Measurements from ENCODE around the gene CCL16.

CCL16 gene

GRCh38 chr17:35936063-35936462, 45.2 kb downstream of the CCL16 start:
- Histone ChIP-seq H3K27me3 (ENCODE audit: insufficient read depth, poor library complexity, severe bottlenecking) (no peaks in the 10 kb centered on the region), H3K27ac (replicated peaks) (no peak overlapping the region), H3K4me3 (replicated peaks; ENCODE audit: insufficient read depth, low read length) (no peak overlapping the region)
- DNase-seq (ENCODE audit: low read depth in 1 of 2, low spot score in 1 of 2), result no peak
- TF ChIP-seq, protein P1, sequence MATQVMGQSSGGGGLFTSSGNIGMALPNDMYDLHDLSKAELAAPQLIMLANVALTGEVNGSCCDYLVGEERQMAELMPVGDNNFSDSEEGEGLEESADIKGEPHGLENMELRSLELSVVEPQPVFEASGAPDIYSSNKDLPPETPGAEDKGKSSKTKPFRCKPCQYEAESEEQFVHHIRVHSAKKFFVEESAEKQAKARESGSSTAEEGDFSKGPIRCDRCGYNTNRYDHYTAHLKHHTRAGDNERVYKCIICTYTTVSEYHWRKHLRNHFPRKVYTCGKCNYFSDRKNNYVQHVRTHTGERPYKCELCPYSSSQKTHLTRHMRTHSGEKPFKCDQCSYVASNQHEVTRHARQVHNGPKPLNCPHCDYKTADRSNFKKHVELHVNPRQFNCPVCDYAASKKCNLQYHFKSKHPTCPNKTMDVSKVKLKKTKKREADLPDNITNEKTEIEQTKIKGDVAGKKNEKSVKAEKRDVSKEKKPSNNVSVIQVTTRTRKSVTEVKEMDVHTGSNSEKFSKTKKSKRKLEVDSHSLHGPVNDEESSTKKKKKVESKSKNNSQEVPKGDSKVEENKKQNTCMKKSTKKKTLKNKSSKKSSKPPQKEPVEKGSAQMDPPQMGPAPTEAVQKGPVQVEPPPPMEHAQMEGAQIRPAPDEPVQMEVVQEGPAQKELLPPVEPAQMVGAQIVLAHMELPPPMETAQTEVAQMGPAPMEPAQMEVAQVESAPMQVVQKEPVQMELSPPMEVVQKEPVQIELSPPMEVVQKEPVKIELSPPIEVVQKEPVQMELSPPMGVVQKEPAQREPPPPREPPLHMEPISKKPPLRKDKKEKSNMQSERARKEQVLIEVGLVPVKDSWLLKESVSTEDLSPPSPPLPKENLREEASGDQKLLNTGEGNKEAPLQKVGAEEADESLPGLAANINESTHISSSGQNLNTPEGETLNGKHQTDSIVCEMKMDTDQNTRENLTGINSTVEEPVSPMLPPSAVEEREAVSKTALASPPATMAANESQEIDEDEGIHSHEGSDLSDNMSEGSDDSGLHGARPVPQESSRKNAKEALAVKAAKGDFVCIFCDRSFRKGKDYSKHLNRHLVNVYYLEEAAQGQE (IDR thresholded peaks at IDR 0.05; ENCODE audit: insufficient replicate concordance, low read depth), result no peak
- no peak for TF ChIP-seq SPI1 (IDR thresholded peaks at IDR 0.05; ENCODE audit: borderline replicate concordance, low read depth)
- no peak for TF ChIP-seq GABPA (IDR thresholded peaks at IDR 0.05; ENCODE audit: low read depth)
- TF ChIP-seq POLR2AphosphoS5 (IDR thresholded peaks at IDR 0.05; ENCODE audit: low read depth), result no peak
- no peak for TF ChIP-seq CTCF (IDR thresholded peaks at IDR 0.05; ENCODE audit: insufficient read depth, low read length)

DNA sequence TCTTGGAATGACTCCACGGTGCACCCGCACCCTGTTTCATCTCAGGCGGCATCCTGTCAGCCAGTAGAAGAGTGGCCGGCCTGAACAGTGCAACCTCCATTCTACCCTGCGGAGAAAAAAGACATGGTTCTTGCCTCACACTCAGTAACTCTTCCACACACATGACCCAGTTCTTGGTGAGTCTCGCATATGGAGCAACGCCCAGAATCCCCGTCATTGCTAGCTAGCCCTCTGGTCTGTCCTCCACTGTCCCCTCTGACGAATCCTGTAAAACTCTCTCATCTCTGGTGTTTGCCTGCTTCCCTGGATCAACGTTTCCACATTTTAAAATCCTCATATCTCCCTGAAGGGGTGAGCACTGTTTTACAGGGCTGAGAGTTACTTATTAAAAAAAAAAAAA, 46.5 kb downstream of the CCL16 start:
- DNase-seq (ENCODE audit: low read depth in 1 of 2, low spot score in 1 of 2), result no peak
- H3K27me3 ChIP-seq (ENCODE audit: insufficient read depth, poor library complexity, severe bottlenecking), result no peaks in the 10 kb centered on the region
- TF ChIP-seq POLR2AphosphoS5 (IDR thresholded peaks at IDR 0.05; ENCODE audit: low read depth) (no peak), CTCF (IDR thresholded peaks at IDR 0.05; ENCODE audit: insufficient read depth, low read length) (no peak)
- H3K4me3 ChIP-seq (replicated peaks; ENCODE audit: insufficient read depth, low read length), result no peak overlapping the region
- H3K27ac ChIP-seq (replicated peaks), result no peak overlapping the region

DNA sequence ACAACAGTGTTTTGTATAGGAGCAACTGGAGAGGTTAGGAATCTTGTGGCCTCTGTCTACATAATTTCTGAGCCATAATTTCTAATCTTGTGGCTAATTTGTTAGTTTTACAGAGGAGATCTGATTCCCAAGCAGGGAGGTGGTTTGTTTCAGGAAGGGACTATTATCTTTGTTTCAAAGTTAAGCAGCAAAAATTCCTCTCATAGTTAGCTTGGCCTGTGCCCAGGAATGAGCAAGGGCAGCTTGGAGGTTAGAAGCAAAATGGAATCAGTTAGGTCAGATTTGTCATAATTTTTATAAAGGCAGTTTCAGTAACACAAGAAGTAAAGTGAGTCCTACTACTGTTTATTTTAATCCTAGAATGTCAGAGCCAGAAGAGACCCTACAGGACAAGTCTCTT, 48.7 kb downstream of the CCL16 start:
- no peaks in the 10 kb centered on the region for H3K27me3 ChIP-seq (ENCODE audit: insufficient read depth, poor library complexity, severe bottlenecking)
- TF ChIP-seq, protein P1 (IDR thresholded peaks at IDR 0.05; ENCODE audit: insufficient replicate concordance, low read depth), result no peak
- no peak for TF ChIP-seq POLR2AphosphoS5 (IDR thresholded peaks at IDR 0.05; ENCODE audit: low read depth)
- no peak for TF ChIP-seq SPI1 (IDR thresholded peaks at IDR 0.05; ENCODE audit: borderline replicate concordance, low read depth)
- no peak for TF ChIP-seq CTCF (IDR thresholded peaks at IDR 0.05; ENCODE audit: insufficient read depth, low read length)
- TF ChIP-seq GABPA (IDR thresholded peaks at IDR 0.05; ENCODE audit: low read depth), result no peak
- DNase-seq (ENCODE audit: low read depth in 1 of 2, low spot score in 1 of 2), result no peak
- H3K4me3 ChIP-seq (replicated peaks; ENCODE audit: insufficient read depth, low read length), result no peak overlapping the region
- H3K27ac ChIP-seq (replicated peaks), result no peak overlapping the region

- TF ChIP-seq GABPA (IDR thresholded peaks at IDR 0.05; ENCODE audit: low read depth) (no peak), POLR2AphosphoS5 (IDR thresholded peaks at IDR 0.05; ENCODE audit: low read depth) (no peak), SPI1 (IDR thresholded peaks at IDR 0.05; ENCODE audit: borderline replicate concordance, low read depth) (no peak)
- TF ChIP-seq, protein P1 (IDR thresholded peaks at IDR 0.05; ENCODE audit: insufficient replicate concordance, low read depth), result no peak
- DNase-seq (ENCODE audit: low read depth in 1 of 2, low spot score in 1 of 2), result no peak
- Histone ChIP-seq H3K4me3 (replicated peaks; ENCODE audit: insufficient read depth, low read length) (no peak overlapping the region), H3K27me3 (ENCODE audit: insufficient read depth, poor library complexity, severe bottlenecking) (no peaks in the 10 kb centered on the region), H3K27ac (replicated peaks) (no peak overlapping the region)
Observed at GRCh38 chr17:35931794-35932425, 49.4 kb downstream of the CCL16 start.
